ENCODE results near the gene CXCL17. TPM values are rescaled to one million over a fixed set of nuclear protein-coding genes. Genes with fewer than 3 reads are reported as not detected.

CXCL17 gene
- total RNA-seq, 2 experiments from 2014 or later: not detected

- CTCF ChIA-PET: interaction anchor here (0.8 to 3.0 kb wide), 4 partner anchors 13 to 325 kb away, joined by 3 to 20 read pairs (median 4); no protein-coding TSS in a partner anchor
- POLR2A ChIA-PET: interaction anchor here (0.6 kb wide), 1 partner anchor 36 kb away, joined by 3 read pairs; no protein-coding TSS in a partner anchor
Measured at GRCh38 chr19:42433503-42434260, 9.1 kb downstream of the CXCL17 start.

GRCh38 chr19:42431486-42431885 is 11.3 kb downstream of the CXCL17 start:
- POLR2A ChIA-PET: no interaction called here
- CTCF ChIA-PET: interaction anchor here (0.8 kb wide), 1 partner anchor 12 kb away, joined by 3 read pairs; no protein-coding TSS in a partner anchor

- ChIA-PET POLR2A (no interaction called here), CTCF (interaction anchor here (1.0 kb wide), 1 partner anchor 21 kb away, joined by 3 read pairs; no protein-coding TSS in a partner anchor)
Measured at GRCh38 chr19:42428676-42429075, 14.1 kb downstream of the CXCL17 start.

GRCh38 chr19:42427313-42427712 is 15.4 kb downstream of the CXCL17 start, which contains the start of gene LIPE:
TSS of gene LIPE (minus strand) at chr19:42427388. CDS start at chr19:42427149, 239 bp downstream.
- POLR2A ChIA-PET: no interaction called here
- CTCF ChIA-PET: interaction anchor here (1.4 to 2.9 kb wide), 2 partner anchors 10 to 11 kb away, joined by 3 to 10 read pairs; no protein-coding TSS in a partner anchor

- CTCF ChIA-PET: interaction anchor here (1.2 to 2.9 kb wide), 3 partner anchors 9 to 25 kb away, joined by 3 to 10 read pairs (median 3); no protein-coding TSS in a partner anchor
- POLR2A ChIA-PET: interaction anchor here (0.7 kb wide), 1 partner anchor 29 kb away, joined by 4 read pairs; no protein-coding TSS in a partner anchor
Measured at GRCh38 chr19:42426643-42427042, 16.1 kb downstream of the CXCL17 start.

- POLR2A ChIA-PET: no interaction called here
- CTCF ChIA-PET: interaction anchor here (0.5 kb wide), 1 partner anchor 339 kb away, joined by 3 read pairs; no protein-coding TSS in a partner anchor
Measured at GRCh38 chr19:42424712-42425131, 18.0 kb downstream of the CXCL17 start.

GRCh38 chr19:42424345-42424707 is 18.4 kb downstream of the CXCL17 start:
- ChIA-PET CTCF (interaction anchor here (0.7 to 1.9 kb wide), 4 partner anchors 14 to 122 kb away, joined by 3 to 12 read pairs (median 6); partner anchors contain the start of genes PAFAH1B3 and PRR19), POLR2A (no interaction called here)

- CTCF ChIA-PET: interaction anchor here (0.7 to 1.9 kb wide), 8 partner anchors 11 to 300 kb away, joined by 3 to 12 read pairs (median 3); partner anchors contain the start of genes PAFAH1B3 and PRR19
- POLR2A ChIA-PET: interaction anchor here (0.7 to 1.0 kb wide), 3 partner anchors 15 to 77 kb away, joined by 3 read pairs; no protein-coding TSS in a partner anchor
Measured at GRCh38 chr19:42423462-42424344, 19.0 kb downstream of the CXCL17 start.

GRCh38 chr19:42422901-42423461 is 19.8 kb downstream of the CXCL17 start:
- CTCF ChIA-PET: interaction anchor here (0.7 to 1.9 kb wide), 6 partner anchors 12 to 299 kb away, joined by 3 to 12 read pairs (median 4); no protein-coding TSS in a partner anchor
- POLR2A ChIA-PET: interaction anchor here (0.7 to 1.0 kb wide), 3 partner anchors 16 to 76 kb away, joined by 3 read pairs; no protein-coding TSS in a partner anchor

- ChIA-PET CTCF (interaction anchor here (1.1 to 1.9 kb wide), 6 partner anchors 13 to 21 kb away, joined by 3 to 12 read pairs (median 4); no protein-coding TSS in a partner anchor), POLR2A (interaction anchor here (1.0 kb wide), 1 partner anchor 16 kb away, joined by 3 read pairs; no protein-coding TSS in a partner anchor)
Measured at GRCh38 chr19:42422092-42422900, 20.4 kb downstream of the CXCL17 start.

GRCh38 chr19:42421591-42422031 is 21.1 kb downstream of the CXCL17 start:
- CTCF ChIA-PET: interaction anchor here (1.7 to 3.0 kb wide), 3 partner anchors 12 to 20 kb away, joined by 4 to 20 read pairs (median 14); no protein-coding TSS in a partner anchor
- POLR2A ChIA-PET: no interaction called here

- ChIA-PET CTCF (interaction anchor here (1.0 to 3.0 kb wide), 5 partner anchors 12 to 107 kb away, joined by 3 to 20 read pairs (median 14); partner anchors contain the start of gene CEACAM1), POLR2A (no interaction called here)
Measured at GRCh38 chr19:42421101-42421500, 21.6 kb downstream of the CXCL17 start.

- ChIA-PET CTCF (interaction anchor here (0.6 to 3.0 kb wide), 10 partner anchors 11 to 108 kb away, joined by 3 to 20 read pairs (median 4); partner anchors contain the start of gene CEACAM1), POLR2A (interaction anchor here (0.7 kb wide), 2 partner anchors 23 to 177 kb away, joined by 4 to 6 read pairs; no protein-coding TSS in a partner anchor)
Measured at GRCh38 chr19:42420055-42420544, 22.6 kb downstream of the CXCL17 start.

- POLR2A ChIA-PET: interaction anchor here (0.7 kb wide), 1 partner anchor 178 kb away, joined by 4 read pairs; no protein-coding TSS in a partner anchor
Measured at GRCh38 chr19:42419309-42419708, 23.4 kb downstream of the CXCL17 start.

GRCh38 chr19:42412661-42413076 is 30.1 kb downstream of the CXCL17 start:
- ChIA-PET CTCF (interaction anchor here (0.7 to 0.9 kb wide), 2 partner anchors 13 to 117 kb away, joined by 3 to 4 read pairs; no protein-coding TSS in a partner anchor), POLR2A (no interaction called here)

More at GRCh38 chr19:42419309-42419708, 23.4 kb downstream of the CXCL17 start:
- CTCF ChIA-PET: interaction anchor here (0.6 to 3.0 kb wide), 8 partner anchors 12 to 40 kb away, joined by 3 to 20 read pairs (median 5); no protein-coding TSS in a partner anchor

- CTCF ChIA-PET: interaction anchor here (0.7 to 1.4 kb wide), 3 partner anchors 12 to 117 kb away, joined by 3 to 4 read pairs (median 3); no protein-coding TSS in a partner anchor
Measured at GRCh38 chr19:42412227-42412626, 30.5 kb downstream of the CXCL17 start.

More at GRCh38 chr19:42412227-42412626, 30.5 kb downstream of the CXCL17 start:
- POLR2A ChIA-PET: no interaction called here

All from activated CD8-positive, alpha-beta memory T cell treated with anti-CD3 and anti-CD28 coated beads for 36 hours (primary cell).